ENCODE results near the gene CENATAC.

Gene CENATAC

DNA sequence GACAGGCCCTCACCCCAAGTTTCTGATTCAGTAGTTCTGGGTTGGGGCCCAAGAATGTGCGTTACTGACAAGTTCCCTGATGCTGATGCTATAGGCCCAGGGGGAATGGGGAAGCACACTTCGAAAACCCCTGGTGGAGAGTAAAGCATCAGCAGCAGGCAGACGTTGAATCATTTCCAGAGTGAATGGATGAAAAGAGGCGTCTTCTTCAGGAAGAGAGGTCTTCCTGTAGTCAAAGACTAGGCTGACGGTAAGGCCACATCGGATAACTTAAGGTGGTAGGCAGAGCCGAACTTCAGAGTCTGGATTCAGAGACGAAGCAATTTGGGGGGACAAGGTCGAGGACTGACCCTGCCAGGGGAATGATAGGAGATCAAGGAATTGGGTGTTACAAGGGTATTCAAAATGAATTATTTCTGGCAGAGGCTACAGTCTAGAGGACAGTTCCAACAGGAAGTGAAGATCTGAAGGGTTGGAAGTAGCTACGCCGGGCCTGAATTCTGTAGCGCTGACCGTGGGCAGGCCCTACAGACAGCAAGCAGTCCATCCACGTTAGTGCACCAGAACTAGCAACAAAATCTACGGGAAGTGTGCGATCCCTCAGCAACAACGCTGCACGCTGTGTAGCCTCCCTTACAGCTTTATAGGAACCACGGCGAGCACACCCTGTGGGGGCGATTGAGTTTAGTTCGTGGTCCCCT is 862 bp upstream of the CENATAC start:
- DNase-seq: peak; percentile 63

DNA sequence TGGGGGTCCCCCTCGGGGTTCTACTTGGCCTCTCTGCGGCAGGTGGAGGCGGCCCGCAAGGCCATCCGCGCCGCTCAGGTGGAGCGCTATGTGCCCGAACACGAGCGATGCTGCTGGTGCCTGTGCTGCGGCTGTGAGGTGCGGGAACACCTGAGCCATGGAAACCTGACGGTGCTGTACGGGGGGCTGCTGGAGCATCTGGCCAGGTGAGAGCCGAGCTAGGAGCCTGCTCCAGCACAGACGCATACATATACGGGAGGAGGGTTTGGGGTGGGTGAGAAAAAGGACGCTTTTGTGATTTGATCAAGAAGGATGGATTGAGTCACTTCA is 415 bp downstream of the CENATAC start:
- no peak for DNase-seq

DNA sequence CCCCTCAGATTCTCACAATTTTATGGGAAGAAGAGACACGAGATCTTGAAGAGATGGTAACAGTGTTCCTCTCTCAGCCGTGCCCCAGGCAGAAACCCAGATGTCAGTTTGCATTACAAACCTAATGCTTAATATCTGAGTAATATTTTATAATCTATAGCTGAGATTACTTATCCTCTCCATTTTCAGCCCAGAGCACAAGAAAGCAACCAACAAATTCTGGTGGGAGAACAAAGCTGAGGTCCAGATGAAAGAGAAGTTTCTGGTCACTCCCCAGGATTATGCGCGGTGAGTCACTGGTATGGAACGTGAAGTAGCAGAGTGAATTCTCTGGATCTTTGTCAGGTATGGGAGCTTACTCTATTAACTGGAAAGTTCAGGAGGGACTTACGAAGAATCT is 884 bp downstream of the CENATAC start:
- DNase-seq: no peak

DNA sequence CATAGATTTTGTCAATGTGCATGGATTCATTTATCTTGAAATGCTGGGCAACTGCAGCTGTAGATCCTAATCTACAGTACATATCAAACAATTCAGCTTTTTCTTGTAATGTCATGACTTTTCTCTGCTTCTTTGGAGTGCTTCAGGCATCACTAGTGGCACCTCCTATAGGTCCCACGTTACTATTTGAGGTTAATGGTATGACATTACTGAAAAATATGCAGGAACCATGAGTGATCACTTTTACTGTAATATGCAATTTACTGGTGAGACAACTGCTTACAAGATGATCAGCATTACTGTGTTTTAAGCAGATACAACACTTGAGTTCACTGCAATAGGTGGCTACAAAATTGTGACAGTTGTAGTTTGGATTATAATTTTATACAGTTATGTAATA is 3.0 kb downstream of the CENATAC start:
- no peak for DNase-seq

DNA sequence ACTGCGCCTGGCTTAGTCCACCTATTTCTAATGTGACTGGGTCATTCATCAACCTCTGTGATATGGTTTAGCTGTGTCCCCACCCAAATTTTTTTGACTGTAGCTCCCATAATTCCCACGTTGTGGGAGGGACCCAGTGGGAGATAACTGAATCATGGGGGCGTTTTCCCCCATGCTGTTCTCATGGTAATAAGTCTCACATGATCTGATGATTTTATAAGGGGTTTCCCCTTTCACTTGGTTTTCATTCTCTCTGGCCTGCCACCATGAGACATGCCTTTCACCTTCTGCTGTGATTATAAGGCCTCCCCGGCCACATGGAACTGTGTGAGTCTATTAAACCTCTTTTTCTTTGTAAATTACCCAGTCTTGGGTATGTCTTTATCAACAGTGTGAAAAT is 8.7 kb downstream of the CENATAC start:
- DNase-seq: peak; percentile 37

DNA sequence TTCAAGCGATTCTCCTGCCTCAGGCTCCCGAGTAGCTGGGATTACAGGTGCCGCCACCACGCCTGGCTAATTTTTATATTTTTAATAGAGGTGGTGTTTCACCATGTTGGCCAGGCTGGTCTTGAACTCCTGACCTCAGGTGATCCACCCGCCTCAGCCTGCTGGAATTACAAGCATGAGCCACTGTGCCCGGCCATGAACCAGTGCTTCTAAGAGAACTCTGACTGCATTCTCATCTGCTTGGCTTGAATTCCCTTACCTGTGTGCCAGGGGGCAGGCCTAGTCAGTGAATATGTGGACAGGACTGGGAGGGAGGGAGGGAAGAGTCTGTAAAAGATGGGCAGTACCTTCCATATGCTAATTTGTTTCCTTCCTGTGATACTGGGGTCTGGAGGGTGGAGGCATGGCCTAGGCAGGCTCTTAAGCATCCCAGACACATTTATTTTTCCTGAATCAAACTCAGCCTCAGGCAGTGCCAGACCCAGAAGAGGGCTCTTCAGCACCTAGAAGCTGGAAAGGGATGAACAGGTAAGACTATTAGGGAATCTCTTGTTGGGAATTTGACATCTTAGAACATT is 13.6 kb downstream of the CENATAC start:
- no peak for DNase-seq

DNA sequence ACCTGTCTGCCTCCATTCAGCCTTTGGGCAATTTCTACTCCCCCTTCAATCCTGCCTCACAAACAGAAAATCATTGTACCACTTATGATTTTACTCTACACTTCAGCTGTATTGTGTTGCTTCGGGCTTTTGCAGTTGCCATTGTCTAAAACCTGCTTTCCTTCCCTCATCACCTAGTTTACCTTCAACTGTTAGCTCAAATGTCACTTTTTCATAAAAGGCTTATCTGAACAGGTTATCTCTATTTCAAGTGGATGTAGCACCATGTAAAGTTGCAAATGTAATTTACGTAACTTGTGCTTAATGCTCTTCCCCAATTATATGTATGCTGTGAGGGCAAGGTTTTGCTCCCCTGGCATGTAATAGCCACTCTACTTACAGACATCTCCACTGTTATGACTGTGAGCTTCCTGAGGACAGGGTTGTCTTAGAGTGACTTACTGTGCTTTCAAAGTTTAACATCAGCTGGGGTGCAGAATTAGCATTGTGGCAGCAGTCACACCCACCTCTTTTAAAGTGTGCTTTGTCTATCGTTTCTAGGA is 14.8 kb downstream of the CENATAC start:
- DNase-seq: no peak

DNA sequence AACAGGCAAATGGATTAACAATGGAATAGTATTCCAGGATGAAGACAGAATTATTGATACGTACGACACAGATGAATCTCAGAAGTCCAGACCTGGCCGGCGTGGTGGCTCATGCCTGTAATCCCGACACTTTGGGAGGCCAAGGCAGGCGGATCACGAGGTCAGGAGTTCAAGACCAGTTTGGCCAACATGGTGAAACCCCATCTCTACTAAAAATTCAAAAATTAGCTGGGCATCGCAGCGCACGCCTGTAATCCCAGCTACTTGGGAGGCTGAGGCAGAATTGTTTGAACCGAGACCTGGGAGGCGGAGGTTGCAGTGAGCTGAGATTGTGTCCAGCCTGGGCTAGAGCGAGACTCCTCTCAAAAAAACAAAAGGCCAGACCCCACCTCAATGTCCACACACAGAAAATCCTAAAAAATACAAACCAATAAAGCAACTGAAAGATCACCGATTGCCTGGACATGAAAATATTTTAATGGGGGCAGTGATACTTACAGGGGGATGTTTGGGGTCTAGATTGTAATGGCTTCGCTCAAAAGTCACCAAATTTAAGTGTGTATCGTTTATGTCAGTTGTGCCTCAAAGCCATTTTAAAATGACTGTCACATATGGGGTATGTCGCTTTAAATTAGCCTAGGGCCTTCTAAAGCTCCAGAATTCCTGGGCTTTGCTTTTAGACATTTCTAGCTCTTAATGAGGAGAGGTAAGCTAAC is 16.4 kb downstream of the CENATAC start:
- DNase-seq: no peak

DNA sequence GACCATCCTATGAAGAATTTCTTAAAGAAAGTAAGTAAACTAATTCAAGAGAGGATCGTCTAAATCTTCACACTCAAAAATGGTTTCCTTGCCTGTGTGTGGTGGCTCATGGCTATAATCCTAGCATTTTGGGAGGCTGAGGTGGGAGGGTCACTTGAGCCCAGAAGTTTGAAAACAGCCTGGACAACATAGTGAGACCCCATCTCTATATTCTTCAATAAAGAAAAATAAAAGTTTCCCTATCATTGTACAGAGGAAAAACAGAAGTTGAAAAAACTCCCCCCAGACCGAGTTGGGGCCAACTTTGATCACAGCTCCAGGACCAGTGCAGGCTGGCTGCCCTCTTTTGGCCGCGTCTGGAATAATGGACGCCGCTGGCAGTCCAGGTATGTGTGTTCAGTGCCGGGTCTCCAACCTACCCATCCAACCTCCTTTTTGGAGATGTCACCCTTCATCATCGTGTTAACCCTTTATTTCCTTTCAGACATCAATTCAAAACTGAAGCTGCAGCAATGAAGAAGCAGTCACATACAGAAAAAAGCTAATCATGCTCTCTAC is 17.2 kb downstream of the CENATAC start:
- no peak for DNase-seq

DNA sequence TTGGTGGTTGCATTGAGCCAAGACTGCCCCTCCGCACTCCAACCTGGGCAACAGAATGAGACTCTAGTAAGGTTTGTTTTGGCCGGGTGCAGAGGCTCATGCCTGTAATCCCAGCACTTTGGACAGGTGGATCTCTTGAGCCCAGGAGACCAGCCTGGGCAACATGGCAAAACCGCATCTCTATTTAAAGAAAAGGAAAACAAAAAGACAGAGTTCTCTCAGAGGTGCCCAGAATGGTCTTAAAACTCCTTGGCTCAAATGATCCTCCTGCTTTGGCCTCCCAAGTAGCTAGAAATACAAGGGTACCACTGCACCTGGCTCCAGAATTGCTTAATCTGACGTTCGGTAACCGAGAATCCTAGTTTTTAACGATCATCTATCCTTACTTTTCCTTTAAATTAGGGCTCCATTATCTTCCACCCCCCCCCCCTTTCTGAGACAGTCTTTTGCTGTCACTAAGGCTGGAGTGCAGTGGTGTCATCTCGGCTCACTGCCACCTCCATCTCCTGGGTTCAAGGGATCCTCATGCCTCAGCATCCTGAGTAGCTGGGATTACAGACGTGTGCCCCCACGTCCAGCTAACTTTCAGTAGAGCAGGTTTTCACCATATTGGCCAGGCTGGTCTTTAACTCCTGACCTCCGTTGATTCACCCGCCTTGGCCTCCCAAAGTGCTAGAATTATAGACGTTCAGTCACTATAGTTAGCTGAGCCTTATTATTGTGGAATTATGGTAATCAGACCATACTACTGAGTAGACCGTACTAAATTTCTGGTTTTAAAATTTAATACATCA is 18.5 kb downstream of the CENATAC start:
- DNase-seq: no peak

DNA sequence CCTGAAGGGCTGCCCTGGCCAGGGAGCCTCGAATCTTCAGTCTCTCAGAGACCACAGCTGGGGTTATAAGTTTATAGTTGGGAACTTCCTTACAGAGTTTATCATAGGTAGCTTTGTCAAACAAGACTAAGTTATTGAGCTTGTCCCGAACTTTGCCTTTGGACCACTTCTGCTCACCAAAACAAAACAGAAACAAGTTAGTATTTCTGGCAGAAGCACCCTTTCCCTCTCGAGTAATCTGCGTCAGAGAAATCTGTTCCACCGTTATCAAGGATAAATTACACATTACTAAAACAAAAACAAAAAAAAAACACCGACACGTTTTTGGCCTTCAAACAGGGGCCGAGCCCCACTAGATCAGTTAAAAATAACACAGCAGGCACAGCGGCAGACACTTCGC is 19.4 kb downstream of the CENATAC start:
- DNase-seq: peak; percentile 25

DNA sequence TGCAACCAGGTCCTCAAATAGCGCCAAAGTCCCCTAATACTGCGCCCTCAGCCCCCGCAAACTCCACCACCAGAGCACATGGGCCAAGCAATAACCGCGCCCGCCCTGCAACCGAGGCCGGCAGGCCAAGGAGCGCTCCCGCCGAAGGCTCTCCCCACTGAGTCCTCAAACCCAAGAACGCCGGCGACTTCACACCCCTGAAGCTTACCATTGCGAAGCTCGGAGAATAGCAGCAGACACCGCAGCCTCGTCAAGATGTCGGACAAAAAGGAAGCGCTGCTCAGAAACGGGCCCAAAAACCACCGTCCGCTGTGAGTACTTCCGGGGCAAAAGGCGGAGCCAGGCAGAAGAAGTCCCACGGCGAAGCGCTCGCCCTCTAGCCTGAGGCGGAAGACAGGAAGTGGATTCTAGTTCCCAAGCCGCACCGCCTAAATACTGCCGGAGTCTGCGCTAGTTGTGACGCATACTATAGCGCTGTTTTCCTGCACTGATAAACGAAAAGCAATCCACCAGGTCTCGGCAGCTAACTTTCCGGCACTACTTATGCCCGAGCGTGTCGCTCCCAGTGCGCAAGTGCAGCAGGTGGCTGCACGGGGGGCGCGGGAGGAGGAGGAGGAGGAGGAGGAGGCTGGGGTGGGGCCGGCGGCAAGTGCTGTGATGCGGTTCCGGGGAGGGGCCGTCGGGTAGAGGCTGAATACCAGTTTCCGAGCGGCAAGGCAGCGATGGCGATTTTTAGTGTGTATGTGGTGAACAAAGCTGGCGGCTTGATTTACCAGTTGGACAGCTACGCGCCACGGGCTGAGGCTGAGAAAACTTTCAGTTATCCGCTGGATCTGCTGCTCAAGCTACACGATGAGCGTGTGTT is 20.4 kb downstream of the CENATAC start, which contains the start of the genes RPS25 and TRAPPC4:
Gene RPS25, minus strand, starts transcription at position 270 of the 865 bp plus-strand sequence. Its CDS starts 59 bp downstream, at position 211.
Gene TRAPPC4, plus strand, starts transcription at position 693 of the 865 bp plus-strand sequence. Its CDS starts 30 bp downstream, at position 723.
- peak; percentile 97 for DNase-seq

DNA sequence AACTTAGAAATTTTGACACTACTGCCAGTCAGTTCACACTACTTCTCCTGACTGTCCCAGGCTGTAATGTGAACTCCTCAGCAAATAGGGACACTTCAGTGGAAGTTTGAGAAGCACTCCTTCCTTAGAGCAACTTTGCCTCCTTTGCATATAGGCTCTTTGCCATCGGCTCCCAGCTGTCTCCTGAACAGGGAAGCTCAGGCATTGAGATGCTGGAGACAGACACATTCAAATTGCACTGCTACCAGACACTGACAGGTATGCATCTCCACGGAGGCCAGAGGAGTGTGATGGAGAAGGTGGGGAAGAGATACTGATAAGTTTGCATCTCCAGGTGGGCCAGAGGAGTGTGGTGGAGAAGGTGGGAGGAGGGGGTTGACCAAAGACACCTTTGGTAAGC is 22.1 kb downstream of the CENATAC start:
- DNase-seq: no peak

DNA sequence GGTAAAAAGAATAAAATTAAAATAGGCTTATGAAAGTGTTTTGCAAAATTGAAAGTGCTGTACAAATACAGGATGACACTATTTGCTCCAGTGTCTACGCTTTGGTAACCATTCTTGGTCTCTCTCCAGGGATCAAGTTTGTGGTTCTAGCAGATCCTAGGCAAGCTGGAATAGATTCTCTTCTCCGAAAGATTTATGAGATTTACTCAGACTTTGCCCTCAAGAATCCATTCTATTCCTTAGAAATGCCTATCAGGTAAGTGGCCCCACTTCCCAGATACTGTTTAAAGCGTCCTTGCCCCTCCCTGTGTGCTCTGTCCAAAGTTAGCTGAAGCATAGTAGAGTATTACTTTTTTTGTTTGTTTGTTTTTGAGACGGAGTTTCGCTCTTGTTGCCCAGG is 23.7 kb downstream of the CENATAC start:
- no peak for DNase-seq

DNA sequence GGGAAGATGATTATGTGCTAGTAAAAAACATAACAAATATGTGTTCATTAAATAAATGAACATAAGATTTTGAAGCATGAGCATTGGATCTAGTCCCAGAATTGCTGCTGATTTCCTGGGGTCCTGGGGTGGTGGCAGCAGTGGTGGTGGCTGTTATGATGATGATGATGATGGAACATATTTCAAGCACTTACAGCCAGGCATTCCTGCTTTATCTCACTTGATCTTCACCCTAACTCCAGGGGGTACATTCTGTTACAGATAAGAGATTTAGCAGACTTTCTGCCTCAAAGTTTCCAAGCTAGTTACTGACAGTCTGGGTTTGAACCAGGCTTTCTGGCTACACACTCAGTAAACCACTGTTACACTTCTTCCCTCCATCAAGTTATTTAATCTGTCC is 25.8 kb downstream of the CENATAC start:
- DNase-seq: no peak

DNA sequence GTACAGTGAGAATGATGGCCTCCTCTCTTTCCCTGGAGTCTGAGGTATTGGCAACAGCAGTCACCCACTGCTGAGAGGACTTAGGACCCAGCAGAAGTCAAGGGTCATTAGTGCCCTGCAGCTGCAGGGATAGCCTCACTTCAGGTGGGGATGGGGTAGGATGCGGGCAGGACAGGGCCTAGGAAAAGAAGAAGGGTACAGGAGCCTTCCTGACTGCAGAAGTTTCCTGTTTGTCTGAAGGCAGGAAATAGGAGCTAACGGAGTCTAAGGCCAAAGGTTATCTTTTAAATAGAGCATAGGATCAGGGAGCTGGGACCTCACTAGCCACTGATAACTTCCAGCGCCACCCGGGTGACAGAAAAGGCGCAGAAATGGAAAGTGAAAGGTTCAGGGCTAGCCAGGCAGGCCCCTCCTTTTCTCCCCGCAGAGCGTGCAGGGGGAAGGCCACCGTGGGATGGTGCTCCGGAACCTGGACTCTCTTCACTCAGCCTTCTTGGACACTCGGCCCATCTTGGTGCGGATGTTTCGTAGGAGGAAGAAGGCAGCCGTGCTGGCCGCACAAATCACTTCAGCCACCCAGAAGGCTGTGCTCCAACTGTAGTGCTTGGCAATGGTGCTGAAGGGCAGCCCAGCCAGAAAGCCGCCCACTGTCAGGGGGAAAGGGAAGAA is 26.6 kb downstream of the CENATAC start:
- no peak for DNase-seq

DNA sequence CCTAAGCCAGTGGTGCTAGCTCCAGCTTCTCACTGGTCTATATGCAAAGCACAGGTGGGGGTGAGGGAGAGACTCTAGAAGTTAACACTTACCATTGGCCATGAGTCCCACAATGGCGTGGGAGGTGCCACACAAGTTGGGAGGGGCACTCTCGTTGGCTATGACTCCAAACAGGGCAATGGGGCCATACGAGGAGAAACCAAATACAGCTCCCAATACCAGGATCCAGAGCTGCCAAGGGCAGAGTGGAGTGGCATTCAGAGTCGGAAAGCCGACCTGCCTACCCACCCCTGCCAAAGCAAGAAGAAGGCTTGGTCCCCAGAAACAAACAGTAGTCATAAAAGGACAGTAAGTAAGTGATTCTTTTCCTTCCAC is 27.1 kb downstream of the CENATAC start:
- no peak for DNase-seq

DNA sequence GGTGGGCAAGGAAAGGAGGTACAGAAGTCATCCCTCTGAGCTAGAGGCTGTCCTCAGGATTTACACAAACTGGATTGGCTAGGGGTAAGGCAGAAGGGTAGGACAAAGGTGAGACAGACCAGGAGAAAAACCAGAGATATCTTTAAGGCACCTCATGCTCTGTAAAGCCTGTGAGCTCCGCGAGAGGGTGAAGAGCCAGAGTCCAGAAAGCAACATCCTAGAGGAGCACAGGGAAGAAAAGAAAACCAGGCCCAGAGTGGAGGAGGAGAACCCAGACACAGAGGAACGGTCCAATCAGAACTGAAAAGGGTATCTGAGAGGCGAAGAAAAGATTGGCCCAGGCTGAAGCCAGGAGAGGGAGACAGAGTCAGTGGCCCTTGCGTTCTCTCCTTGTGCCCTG is 27.6 kb downstream of the CENATAC start:
- DNase-seq: no peak

DNA sequence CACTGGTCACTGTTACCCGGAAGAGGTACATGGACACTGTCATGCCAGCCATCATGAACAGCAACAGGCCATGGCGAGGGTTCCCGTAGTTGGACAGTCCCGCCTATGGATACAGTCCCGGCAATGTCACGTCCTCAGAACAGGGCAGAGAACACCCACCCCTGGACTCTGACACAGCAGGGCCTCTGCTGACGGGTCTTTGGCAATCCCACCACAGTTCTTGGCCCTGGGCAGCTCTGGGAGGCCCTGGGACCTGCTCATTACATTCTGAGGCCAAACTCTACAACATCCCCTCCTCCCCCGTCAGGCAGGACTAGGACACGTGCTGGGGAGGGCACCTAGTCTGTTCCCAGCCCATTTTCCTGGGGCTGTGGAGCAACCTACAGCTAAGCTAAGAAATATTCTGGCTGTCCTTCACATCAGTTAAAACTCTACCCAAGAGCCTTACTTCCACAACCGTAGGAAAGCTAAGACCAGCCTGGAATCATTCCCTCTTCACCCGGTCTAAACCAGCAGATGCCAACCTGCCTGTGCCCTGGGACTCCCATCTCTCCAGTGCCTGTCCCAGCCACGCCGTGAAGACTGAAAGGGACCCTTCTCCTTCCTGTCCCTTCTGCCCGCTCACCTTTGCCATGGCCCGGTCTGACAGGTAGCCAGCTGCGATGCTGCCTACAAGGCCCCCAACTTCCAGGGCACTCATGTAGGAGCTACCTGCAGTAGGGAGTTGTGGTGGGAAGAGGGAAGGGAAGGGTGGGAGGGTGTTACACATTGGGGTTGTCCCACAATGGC is 28.2 kb downstream of the CENATAC start:
- DNase-seq: no peak

DNA sequence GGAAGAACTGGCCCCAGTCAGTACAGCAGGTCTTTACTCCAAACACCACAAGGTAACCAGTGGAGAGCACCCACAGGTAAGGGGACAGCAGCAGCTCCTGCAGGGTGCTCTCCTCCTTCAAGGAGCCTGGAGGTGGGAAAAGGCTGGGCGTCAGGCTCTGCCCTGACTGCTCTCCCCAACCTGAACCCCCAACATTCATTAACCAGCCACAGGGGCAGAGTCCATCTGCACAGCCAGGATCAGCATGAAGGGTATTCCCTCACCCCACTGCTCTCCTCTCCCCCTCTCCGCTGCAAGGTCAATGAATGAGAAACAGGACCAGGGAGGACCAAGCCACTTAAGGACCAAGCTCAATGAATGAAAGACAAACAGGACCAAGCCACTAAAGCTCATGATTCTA is 29.0 kb downstream of the CENATAC start:
- DNase-seq: no peak
